ENCODE measurements around the gene DLG1. TPM values are rescaled to one million over a fixed set of nuclear protein-coding genes. Genes with fewer than 3 reads are reported as not detected.

The DLG1 gene
- total and polyA plus RNA-seq, 2 of the 4 experiments (the other 2 are of a cell fraction), result 21.2 to 57.7 TPM

- no peak for DNase-seq
- Histone ChIP-seq H3K79me1 (ENCODE audit: low read depth in 1 of 2, low read length in 2 of 2) (peaks cover 27 to 40% of the 10 kb centered on the region in 2 experiments), H4K8ac (ENCODE audit: low read depth in 2 of 2, low read length in 2 of 2) (no peak overlapping the region), H3K9me1 (ENCODE audit: insufficient read depth, low read length) (peaks cover 4% of the 10 kb centered on the region; the same call in 1 of the 2 replicates), H2AK9ac (replicated peaks; ENCODE audit: low read depth, low read length, poor library complexity) (no peak overlapping the region), H3K18ac (ENCODE audit: low read depth, low read length) (no peak overlapping the region), H3K9me3 (ENCODE audit: control insufficient read depth, insufficient read depth, low read length) (no peaks in the 10 kb centered on the region), H3K9ac (ENCODE audit: low read depth, low read length) (no peak overlapping the region), H3K4me3 (ENCODE audit: insufficient read depth, low read depth, low read length) (no peak overlapping the region), H3K4me1 (ENCODE audit: control insufficient read depth, insufficient read depth, low read length) (peaks cover 2% of the 10 kb centered on the region; the same call in 1 of the 2 replicates), H3K27me3 (ENCODE audit: control insufficient read depth, insufficient read depth, low read length) (no peaks in the 10 kb centered on the region), H2AFZ (replicated peaks; ENCODE audit: low read length, poor library complexity) (no peak overlapping the region), H3K27ac (ENCODE audit: insufficient read depth, low read length) (no peak overlapping the region), H3K56ac (ENCODE audit: extremely low read depth, insufficient read depth, low read length) (no peak overlapping the region), H3K14ac (replicated peaks; ENCODE audit: low read depth, low read length) (no peak overlapping the region), H3K4ac (ENCODE audit: low read depth, low read length) (no peak overlapping the region), H2BK15ac (ENCODE audit: low read depth, low read length) (no peak overlapping the region), H2BK5ac (ENCODE audit: low read depth, low read length, poor library complexity, severe bottlenecking) (no peak overlapping the region), H4K20me1 (ENCODE audit: insufficient read depth, low read length) (peaks cover 11% of the 10 kb centered on the region; the same call in 1 of the 2 replicates), H2BK20ac (ENCODE audit: low read depth, low read length) (no peak overlapping the region), H2BK120ac (ENCODE audit: low read depth, low read length) (no peak overlapping the region), H2AK5ac (ENCODE audit: low read depth, low read length) (no peak overlapping the region), H4K5ac (ENCODE audit: low read depth, low read length) (no peak overlapping the region), H3K23ac (ENCODE audit: low read depth, low read length) (no peak overlapping the region), H4K91ac (ENCODE audit: insufficient read depth, low read depth, low read length) (no peak overlapping the region), H3K4me2 (ENCODE audit: low read depth, low read length) (no peak overlapping the region), H3K36me3 (ENCODE audit: control insufficient read depth, insufficient read depth, low read length) (peaks cover 2% of the 10 kb centered on the region; the same call in 1 of the 2 replicates)
- in situ Hi-C loops (cut with MboI; ENCODE audit: low sequenced_read_pairs), result no loop called here
- BruUV-seq (replicated peaks), result no TSS peak
- intact Hi-C loops (cut with micrococcal nuclease), result no loop called here
- ATAC-seq (ENCODE audit: low read depth), result no peak
- ChIA-PET CTCF (no interaction called here), POLR2A (ENCODE audit: unreplicated experiment) (no interaction called here)
- TF ChIP-seq MAZ (IDR thresholded peaks at IDR 0.05; ENCODE audit: borderline replicate concordance, low read depth, low read length) (no peak), RCOR1 (IDR thresholded peaks at IDR 0.05; ENCODE audit: insufficient replicate concordance, low read length) (no peak), FOS (IDR thresholded peaks at IDR 0.05; ENCODE audit: low read depth, low read length) (no peak), CHD1 (IDR thresholded peaks at IDR 0.05; ENCODE audit: low read depth, low read length) (no peak), RAD21 (IDR thresholded peaks at IDR 0.05; ENCODE audit: low read length) (no peak), SMC3 (IDR thresholded peaks at IDR 0.05; ENCODE audit: low read depth, low read length) (no peak), MAFK (IDR thresholded peaks at IDR 0.05; ENCODE audit: low read depth, low read length) (no peak), CEBPB (IDR thresholded peaks at IDR 0.05; ENCODE audit: low read depth, low read length) (no peak), BHLHE40 (IDR thresholded peaks at IDR 0.05; ENCODE audit: low read depth, low read length) (no peak), USF2 (IDR thresholded peaks at IDR 0.05; ENCODE audit: low read depth, low read length) (no peak), RFX5 (IDR thresholded peaks at IDR 0.05; ENCODE audit: low read depth, low read length) (no peak), NFE2L2 (IDR thresholded peaks at IDR 0.05; ENCODE audit: low read depth, low read length) (no peak), CTCF (conservative IDR thresholded peaks at IDR 0.05; ENCODE audit: low read depth, low read length) (no peak), POLR2A (IDR thresholded peaks at IDR 0.05; ENCODE audit: low read depth, low read length) (no peak), MXI1 (IDR thresholded peaks at IDR 0.05; ENCODE audit: borderline replicate concordance, low read depth, low read length) (no peak), ELK1 (IDR thresholded peaks at IDR 0.05; ENCODE audit: borderline replicate concordance, low read depth, low read length) (no peak)
- dilution Hi-C loops (cut with HindIII; ENCODE audit: low sequenced_read_pairs, unreplicated experiment), result no loop called here
- WGBS, 2 experiments (ENCODE audit: extremely low coverage in 2 of 2, insufficient read length in 1 of 2), result no CpG with 5 or more reads among the region's 1 CpG
These were observed 129.4 kb downstream of the DLG1 start for GRCh38 chr3:197169028-197169427.

Measured in IMR-90 (cell line).